HG02678 (cell line): Measurements from ENCODE around the gene RNU1-3.
"Not testable (repeated sequence)": the region's sequence is repeated elsewhere in the genome, so short reads cannot be mapped to it uniquely, and the experiment has no call there.

Experiments used
- ATAC-seq: cut with Tn5 transposase; IDR thresholded peaks from one replicate; pipeline ENCODE4 v1.9.1; 2021; ENCODE audit warnings: mild to moderate bottlenecking, moderate library complexity; ENCODE audit not compliant: unreplicated experiment

Gene RNU1-3

GRCh38 chr1:16666502-16667413 is at the start of gene RNU1-3:
TSS of gene RNU1-3 (minus strand) at chr1:16666948.
- ATAC-seq, result peak; percentile 93

GRCh38 chr1:16713480-16713879 is 46.7 kb upstream of the RNU1-3 start:
- not testable (repeated sequence) for ATAC-seq

- ATAC-seq, result not testable (repeated sequence)
Measured at GRCh38 chr1:16712984-16713383, 46.2 kb upstream of the RNU1-3 start.

GRCh38 chr1:16712582-16712981 is 45.8 kb upstream of the RNU1-3 start:
- not testable (repeated sequence) for ATAC-seq

GRCh38 chr1:16712131-16712530 is 45.4 kb upstream of the RNU1-3 start:
- not testable (repeated sequence) for ATAC-seq

- not testable (repeated sequence) for ATAC-seq
Measured at GRCh38 chr1:16710618-16711017, 43.9 kb upstream of the RNU1-3 start.

GRCh38 chr1:16709659-16710087 is 42.9 kb upstream of the RNU1-3 start:
- peak; percentile 69 for ATAC-seq

GRCh38 chr1:16708704-16709103 is 42.0 kb upstream of the RNU1-3 start:
- not testable (repeated sequence) for ATAC-seq

GRCh38 chr1:16707130-16708093 is 40.7 kb upstream of the RNU1-3 start:
- not testable (repeated sequence) for ATAC-seq

GRCh38 chr1:16706302-16706701 is 39.6 kb upstream of the RNU1-3 start:
- ATAC-seq, result not testable (repeated sequence)

GRCh38 chr1:16704502-16705100 is 37.9 kb upstream of the RNU1-3 start:
- ATAC-seq, result not testable (repeated sequence)

- ATAC-seq, result not testable (repeated sequence)
Measured at GRCh38 chr1:16704076-16704475, 37.3 kb upstream of the RNU1-3 start.

- ATAC-seq, result not testable (repeated sequence)
Measured at GRCh38 chr1:16703602-16704001, 36.9 kb upstream of the RNU1-3 start.

GRCh38 chr1:16703141-16703540 is 36.4 kb upstream of the RNU1-3 start:
- not testable (repeated sequence) for ATAC-seq

- ATAC-seq, result not testable (repeated sequence)
Measured at GRCh38 chr1:16702280-16702679, 35.5 kb upstream of the RNU1-3 start.

GRCh38 chr1:16701189-16701588 is 34.4 kb upstream of the RNU1-3 start:
- not testable (repeated sequence) for ATAC-seq

- not testable (repeated sequence) for ATAC-seq
Measured at GRCh38 chr1:16700138-16700895, 33.6 kb upstream of the RNU1-3 start.

- not testable (repeated sequence) for ATAC-seq
Measured at GRCh38 chr1:16699440-16699839, 32.7 kb upstream of the RNU1-3 start.

GRCh38 chr1:16697152-16697551 is 30.4 kb upstream of the RNU1-3 start:
- ATAC-seq, result not testable (repeated sequence)
